ENCODE results near the gene MRPL22. TPM values are rescaled to one million over a fixed set of nuclear protein-coding genes. Genes with fewer than 3 reads are reported as not detected.
A peak's percentile ranks its signal among the peaks of the same experiment; 100 is the strongest.
"Not testable (repeated sequence)": the region's sequence is repeated elsewhere in the genome, so short reads cannot be mapped to it uniquely, and the experiment has no call there.

Gene MRPL22
- total and polyA plus RNA-seq, 7 donors, result 13.8 to 73.1 (median 40.0) TPM

DNA sequence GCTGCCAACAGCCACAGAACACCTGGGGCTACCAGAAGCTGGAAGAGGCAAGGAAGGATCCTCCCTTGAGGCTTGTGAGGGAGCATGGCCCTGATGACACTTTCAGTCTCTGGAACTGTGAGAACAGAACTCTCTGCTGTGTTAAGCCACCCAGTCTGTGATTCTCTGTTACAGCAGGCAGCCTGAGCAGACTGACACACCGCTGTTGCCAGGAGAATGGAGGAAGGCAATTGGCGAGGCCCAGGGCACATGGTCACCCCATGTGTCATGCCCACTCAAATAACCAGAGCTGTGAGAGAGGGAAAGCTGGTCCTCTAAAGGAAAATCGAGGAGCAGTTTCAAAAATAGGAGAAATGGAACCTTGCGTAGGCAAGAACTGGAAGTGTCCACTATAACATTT, 60.6 kb downstream of the MRPL22 start:
- intact Hi-C loops (cut with DNase I), result no loop called here
- Histone ChIP-seq H3K36me3 (no peaks in the 10 kb centered on the region), H3K4me1 (peaks cover 0 to 5% (median 2%) of the 10 kb centered on the region in 4 donors), H3K4me3 (no peak overlapping the region), H3K27me3 (no peaks in the 10 kb centered on the region), H3K9me3 (peaks cover 0 to 2% (median 0%) of the 10 kb centered on the region in 4 donors), H3K27ac (no peak overlapping the region)
- no peak for DNase-seq
- TF ChIP-seq, protein P1, sequence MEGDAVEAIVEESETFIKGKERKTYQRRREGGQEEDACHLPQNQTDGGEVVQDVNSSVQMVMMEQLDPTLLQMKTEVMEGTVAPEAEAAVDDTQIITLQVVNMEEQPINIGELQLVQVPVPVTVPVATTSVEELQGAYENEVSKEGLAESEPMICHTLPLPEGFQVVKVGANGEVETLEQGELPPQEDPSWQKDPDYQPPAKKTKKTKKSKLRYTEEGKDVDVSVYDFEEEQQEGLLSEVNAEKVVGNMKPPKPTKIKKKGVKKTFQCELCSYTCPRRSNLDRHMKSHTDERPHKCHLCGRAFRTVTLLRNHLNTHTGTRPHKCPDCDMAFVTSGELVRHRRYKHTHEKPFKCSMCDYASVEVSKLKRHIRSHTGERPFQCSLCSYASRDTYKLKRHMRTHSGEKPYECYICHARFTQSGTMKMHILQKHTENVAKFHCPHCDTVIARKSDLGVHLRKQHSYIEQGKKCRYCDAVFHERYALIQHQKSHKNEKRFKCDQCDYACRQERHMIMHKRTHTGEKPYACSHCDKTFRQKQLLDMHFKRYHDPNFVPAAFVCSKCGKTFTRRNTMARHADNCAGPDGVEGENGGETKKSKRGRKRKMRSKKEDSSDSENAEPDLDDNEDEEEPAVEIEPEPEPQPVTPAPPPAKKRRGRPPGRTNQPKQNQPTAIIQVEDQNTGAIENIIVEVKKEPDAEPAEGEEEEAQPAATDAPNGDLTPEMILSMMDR (IDR thresholded peaks at IDR 0.05), result no peak
- no peak for TF ChIP-seq EP300 (IDR thresholded peaks at IDR 0.05)
- no peak for TF ChIP-seq POLR2AphosphoS5 (IDR thresholded peaks at IDR 0.05)
- TF ChIP-seq POLR2A (IDR thresholded peaks at IDR 0.05), result no peak
- 86 to 91% methylated on average over 4 of the region's 4 CpGs for WGBS, 2 donors

DNA sequence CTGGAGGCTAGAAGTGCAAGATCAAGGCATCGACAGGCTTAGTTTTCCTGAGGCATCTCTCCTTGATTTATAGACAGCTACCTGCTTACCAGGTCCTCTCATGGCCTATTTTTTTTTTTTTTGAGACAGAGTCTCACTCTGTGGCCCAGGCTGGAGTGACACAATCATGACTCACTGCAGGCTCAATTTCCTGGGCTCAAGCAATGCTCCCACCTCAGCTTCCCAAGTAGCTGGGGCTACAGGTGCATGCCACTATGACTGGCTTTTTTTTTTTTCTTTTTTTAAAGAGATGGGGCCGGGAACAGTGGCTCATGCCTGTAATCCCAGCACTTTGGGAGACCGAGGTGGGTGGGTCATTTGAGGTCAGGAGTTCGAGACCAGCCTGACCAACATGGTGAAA, 61.8 kb downstream of the MRPL22 start:
- intact Hi-C loops (cut with DNase I); H3K4me1 ChIP-seq; H3K9me3 ChIP-seq; H3K36me3 ChIP-seq; H3K27ac ChIP-seq; H3K27me3 ChIP-seq; H3K4me3 ChIP-seq; DNase-seq: not testable (repeated sequence)
- WGBS, 2 donors, result 78 to 85% methylated on average over 4 of the region's 4 CpGs

DNA sequence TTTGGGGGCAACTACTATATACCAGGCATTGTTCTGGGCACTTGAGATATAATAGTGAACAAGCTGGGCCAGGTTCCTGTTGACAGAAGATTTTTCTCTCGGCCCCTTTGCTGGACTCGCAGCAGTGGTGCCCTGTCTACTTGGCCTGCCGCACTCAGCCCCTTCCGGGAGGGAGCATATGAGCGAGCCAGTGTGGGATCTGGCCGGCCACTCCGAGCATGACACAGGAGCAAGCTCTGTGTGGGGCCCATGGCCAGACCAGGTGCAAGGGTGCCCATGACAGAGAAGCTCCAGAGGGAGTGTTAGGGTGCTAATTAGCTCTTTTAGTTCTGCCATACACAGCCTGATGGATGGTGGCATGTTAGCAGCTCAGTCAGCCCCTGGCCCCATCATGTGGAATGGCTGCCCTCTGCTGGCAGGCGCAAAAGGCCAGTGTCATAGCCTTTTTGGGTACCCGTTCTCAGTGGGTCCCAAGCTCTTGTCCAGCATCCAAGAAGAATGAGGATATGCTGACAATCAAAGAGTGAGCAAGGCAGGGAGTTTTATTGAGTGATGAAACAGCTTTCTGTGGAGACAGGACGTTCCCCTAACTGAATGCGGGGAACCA, 63.4 kb downstream of the MRPL22 start:
- TF ChIP-seq, protein P1 (IDR thresholded peaks at IDR 0.05), result peak in 1 of 4 experiments; percentile 23
- TF ChIP-seq EP300 (IDR thresholded peaks at IDR 0.05), result no peak
- WGBS, 2 donors, result 83 to 87% methylated on average over 11 of the region's 11 CpGs
- DNase-seq, result no peak
- Histone ChIP-seq H3K27ac (no peak overlapping the region), H3K9me3 (no peaks in the 10 kb centered on the region), H3K36me3 (no peaks in the 10 kb centered on the region), H3K4me1 (peaks cover 0 to 5% (median 2%) of the 10 kb centered on the region in 4 donors), H3K27me3 (no peaks in the 10 kb centered on the region), H3K4me3 (no peak overlapping the region)
- intact Hi-C loops (cut with DNase I), result no loop called here

DNA sequence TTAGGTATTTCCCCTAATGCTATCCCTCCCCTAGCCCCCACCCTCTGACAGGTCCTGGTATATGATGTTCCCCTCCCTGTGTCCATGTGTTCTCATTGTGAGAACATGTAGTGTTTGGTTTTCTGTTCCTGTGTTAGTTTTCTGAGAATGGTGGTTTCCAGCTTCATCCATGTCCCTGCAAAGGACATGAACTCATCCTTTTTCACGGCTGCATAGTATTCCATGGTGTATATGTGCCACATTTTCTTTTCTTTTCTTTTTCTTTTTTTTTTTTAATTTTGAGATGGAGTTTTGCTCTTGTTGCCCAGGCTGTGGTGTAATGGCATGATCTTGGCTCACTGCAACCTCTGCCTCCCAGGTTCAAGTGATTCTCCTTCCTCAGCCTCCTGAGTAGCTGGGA, 65.4 kb downstream of the MRPL22 start:
- WGBS, 2 donors, result 94 to 95% methylated on average over 1 of the region's 1 CpG
- DNase-seq; H3K9me3 ChIP-seq; H3K36me3 ChIP-seq; H3K4me1 ChIP-seq; intact Hi-C loops (cut with DNase I); H3K27ac ChIP-seq; H3K4me3 ChIP-seq; H3K27me3 ChIP-seq: not testable (repeated sequence)

DNA sequence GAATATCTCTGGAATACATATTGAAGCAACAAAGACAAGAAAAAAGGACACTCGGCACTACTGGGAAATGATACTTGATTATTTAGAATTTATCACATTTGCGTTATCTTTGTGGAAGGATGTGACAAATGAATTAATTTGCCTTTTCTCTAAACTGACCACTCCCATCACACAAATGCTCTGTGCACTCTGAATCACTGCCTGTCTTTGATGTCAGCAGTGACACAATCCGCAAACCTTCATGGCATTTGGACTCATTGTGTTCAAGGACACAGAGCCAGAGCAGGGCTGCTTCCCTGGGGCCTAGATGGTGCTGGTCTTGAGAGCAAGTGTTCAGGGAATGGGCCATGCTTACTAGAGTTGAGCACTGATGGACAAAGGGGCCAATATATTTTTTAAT, 67.8 kb downstream of the MRPL22 start:
- no peak overlapping the region for H3K27ac ChIP-seq
- H3K9me3 ChIP-seq, result no peaks in the 10 kb centered on the region
- no peak overlapping the region for H3K4me3 ChIP-seq
- TF ChIP-seq, protein P1 (IDR thresholded peaks at IDR 0.05), result no peak
- TF ChIP-seq POLR2AphosphoS5 (IDR thresholded peaks at IDR 0.05), result no peak
- no peak for TF ChIP-seq POLR2A (IDR thresholded peaks at IDR 0.05)
- TF ChIP-seq EP300 (IDR thresholded peaks at IDR 0.05), result no peak
- no peak for DNase-seq
- no peaks in the 10 kb centered on the region for H3K36me3 ChIP-seq
- 83 to 91% methylated on average over 3 of the region's 3 CpGs for WGBS, 2 donors
- H3K4me1 ChIP-seq, result no peaks in the 10 kb centered on the region
- intact Hi-C loops (cut with DNase I), result no loop called here
- no peaks in the 10 kb centered on the region for H3K27me3 ChIP-seq

DNA sequence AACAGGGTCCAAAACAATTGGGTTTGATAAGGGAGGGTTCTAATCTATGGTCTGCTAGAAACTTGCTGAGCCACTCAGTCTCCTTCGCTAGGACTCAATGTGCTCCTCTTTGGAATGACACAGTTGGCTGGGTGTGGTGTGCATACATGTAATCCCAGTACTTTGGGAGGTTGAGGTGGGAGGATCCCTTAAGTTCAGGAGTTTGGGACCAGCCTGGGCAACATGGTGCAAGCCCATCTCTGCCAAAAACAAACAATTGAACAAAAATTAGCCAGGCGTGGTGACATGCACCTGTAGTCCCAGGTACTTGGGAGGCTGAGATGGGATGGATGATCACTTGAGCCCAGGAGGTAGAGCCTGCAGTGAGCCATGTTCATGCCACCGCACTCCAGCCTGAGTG, 70.0 kb downstream of the MRPL22 start:
- intact Hi-C loops (cut with DNase I), result no loop called here
- H3K4me3 ChIP-seq, result no peak overlapping the region
- no peaks in the 10 kb centered on the region for H3K4me1 ChIP-seq
- H3K36me3 ChIP-seq, result no peaks in the 10 kb centered on the region
- H3K27me3 ChIP-seq, result no peaks in the 10 kb centered on the region
- H3K27ac ChIP-seq, result no peak overlapping the region
- TF ChIP-seq, protein P1 (IDR thresholded peaks at IDR 0.05), result no peak
- TF ChIP-seq POLR2AphosphoS5 (IDR thresholded peaks at IDR 0.05) (no peak), POLR2A (IDR thresholded peaks at IDR 0.05) (no peak), EP300 (IDR thresholded peaks at IDR 0.05) (no peak)
- DNase-seq, result no peak
- 88 to 91% methylated on average over 3 of the region's 3 CpGs for WGBS, 2 donors
- H3K9me3 ChIP-seq, result no peaks in the 10 kb centered on the region
